Karpas-422 (cell line): Measurements from ENCODE around the gene BRCA1. TPM values are rescaled to one million over a fixed set of nuclear protein-coding genes. Genes with fewer than 3 reads are reported as not detected.
A peak's percentile ranks its signal among the peaks of the same experiment; 100 is the strongest.

Experiments used
- DNase-seq: peaks from one replicate; pipeline ENCODE4 v3.0.0-alpha.2; 2015
- H2AFZ ChIP-seq: fragments of 200-600 bp; sonication (generic); 2 replicates; pipeline ENCODE4 v1.6.1; 2014; ENCODE audit warnings: antibody characterized with exemption, low read length, mixed read lengths
- H3K27ac ChIP-seq: fragments of 200-600 bp; sonication (generic); 2 replicates; pipeline ENCODE4 v1.5.1; 2014; ENCODE audit warnings: mild to moderate bottlenecking, low read length, moderate library complexity
- H3K27me3 ChIP-seq: fragments of 200-600 bp; sonication (generic); 2 replicates; pipeline ENCODE4 v1.6.1; 2014; ENCODE audit warnings: low read length, mixed read lengths
- H3K36me3 ChIP-seq: fragments of 200-600 bp; sonication (generic); 2 replicates; pipeline ENCODE4 v1.6.1; 2014; ENCODE audit warnings: low read length, mixed read lengths; ENCODE audit not compliant: insufficient read depth
- H3K4me1 ChIP-seq: fragments of 200-600 bp; sonication (generic); 2 replicates; pipeline ENCODE4 v1.6.1; 2014; ENCODE audit warnings: mild to moderate bottlenecking, low read length, mixed read lengths
- H3K4me2 ChIP-seq: fragments of 200-600 bp; sonication (generic); 2 replicates; pipeline ENCODE4 v1.6.1; 2014; ENCODE audit warnings: low read length, low read depth, mild to moderate bottlenecking; ENCODE audit not compliant: poor library complexity, severe bottlenecking
- H3K4me3 ChIP-seq: fragments of 200-600 bp; sonication (generic); 2 replicates; pipeline ENCODE4 v1.5.1; 2014; ENCODE audit warnings: mild to moderate bottlenecking, antibody characterized with exemption, low read length, mixed read lengths
- H3K79me2 ChIP-seq: fragments of 200-600 bp; sonication (generic); 2 replicates; pipeline ENCODE4 v1.6.1; 2014; ENCODE audit warnings: mild to moderate bottlenecking, low read length, mixed read lengths
- H3K9ac ChIP-seq: fragments of 200-600 bp; sonication (generic); 2 replicates; pipeline ENCODE4 v1.6.0; 2014; ENCODE audit warnings: low read length
- H3K9me2 ChIP-seq: fragments of 200-600 bp; sonication (generic), shearing (Covaris generic); replicated peaks from 2 replicates; pipeline ENCODE4 v1.6.0; 2014; ENCODE audit warnings: mild to moderate bottlenecking, low read length, moderate library complexity; ENCODE audit not compliant: insufficient read depth
- H3K9me3 ChIP-seq: fragments of 300-700, 200-600 bp; sonication (generic); 2 replicates; pipeline ENCODE4 v1.6.1; 2014; ENCODE audit warnings: low read length, mixed read lengths
- H4K20me1 ChIP-seq: fragments of 200-600 bp; sonication (generic); 2 replicates; pipeline ENCODE4 v1.6.1; 2014; ENCODE audit warnings: mild to moderate bottlenecking, antibody characterized with exemption, low read length, low read depth; ENCODE audit not compliant: insufficient read depth
- total RNA-seq: library from RNA; depleted of rRNA; stranded (reverse); fragments of >200 nt; shearing (Covaris generic); gene quantifications from 2 replicates; pipeline ENCODE4 v1.2.3, GENCODE V29; 2014; ENCODE audit warnings: low replicate concordance

The BRCA1 gene
- total RNA-seq, 1 experiment from 2014 or later = 46.0 TPM

DNA sequence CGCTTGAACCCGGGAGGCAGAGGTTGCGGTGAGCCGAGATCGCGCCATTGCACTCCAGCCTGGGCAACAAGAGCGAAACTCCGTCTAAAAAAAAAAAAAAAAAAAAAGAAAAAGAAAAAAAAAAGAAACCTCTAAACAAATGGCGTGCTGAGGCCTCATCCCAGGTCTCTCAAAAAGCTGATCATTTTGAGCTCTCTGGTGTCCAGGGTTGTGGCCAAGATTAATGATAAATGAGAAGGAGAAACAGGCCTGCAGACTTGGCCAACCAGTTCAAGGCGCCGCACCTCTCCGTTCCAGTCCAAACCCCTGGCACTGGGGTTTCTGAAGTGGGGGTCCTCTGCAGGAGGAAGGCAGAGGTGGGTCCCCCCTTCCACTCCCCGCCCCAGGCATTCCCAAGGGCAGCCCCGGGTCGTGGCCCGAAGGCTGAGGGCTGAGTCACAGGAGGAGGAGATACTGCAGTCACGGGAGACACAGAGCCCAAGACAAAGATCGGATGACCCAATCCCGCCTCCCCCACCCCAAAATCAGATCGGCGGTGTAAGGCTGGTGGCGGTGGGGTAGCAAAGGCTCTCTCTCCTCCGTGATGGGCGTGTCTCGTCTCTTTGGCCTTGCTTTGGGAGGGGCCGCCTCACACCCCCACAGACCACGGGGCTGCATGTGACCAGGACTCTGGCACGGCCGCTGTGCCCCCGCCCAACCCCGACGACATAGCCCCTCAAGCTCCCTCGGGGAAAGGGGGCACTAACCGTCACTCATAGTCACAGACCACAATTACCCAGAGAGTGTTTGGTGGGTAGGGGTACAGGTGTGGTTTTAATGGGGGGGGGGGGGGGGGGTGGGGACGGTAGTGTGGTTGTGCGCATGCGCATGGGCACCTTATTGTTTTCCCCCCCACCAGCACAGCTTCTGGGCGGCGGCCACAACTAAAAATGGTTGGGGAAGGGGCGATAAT is 104.1 kb downstream of the BRCA1 start:
- peak overlapping the region; percentile 86 for H2AFZ ChIP-seq
- H3K36me3 ChIP-seq = no peaks in the 10 kb centered on the region
- peaks cover 13% of the 10 kb centered on the region; the same call in 1 of the 2 replicates for H3K79me2 ChIP-seq
- no peaks in the 10 kb centered on the region for H3K27me3 ChIP-seq
- peak overlapping the region; percentile 82 for H3K4me2 ChIP-seq
- H4K20me1 ChIP-seq = no peaks in the 10 kb centered on the region
- DNase-seq = peak; percentile 68
- H3K9me3 ChIP-seq = no peaks in the 10 kb centered on the region
- H3K9me2 ChIP-seq = no peaks in the 10 kb centered on the region
- H3K9ac ChIP-seq = peak overlapping the region; percentile 82
- H3K4me1 ChIP-seq = peaks cover 28% of the 10 kb centered on the region
- no peak overlapping the region for H3K27ac ChIP-seq
- H3K4me3 ChIP-seq = peak overlapping the region; percentile 84

DNA sequence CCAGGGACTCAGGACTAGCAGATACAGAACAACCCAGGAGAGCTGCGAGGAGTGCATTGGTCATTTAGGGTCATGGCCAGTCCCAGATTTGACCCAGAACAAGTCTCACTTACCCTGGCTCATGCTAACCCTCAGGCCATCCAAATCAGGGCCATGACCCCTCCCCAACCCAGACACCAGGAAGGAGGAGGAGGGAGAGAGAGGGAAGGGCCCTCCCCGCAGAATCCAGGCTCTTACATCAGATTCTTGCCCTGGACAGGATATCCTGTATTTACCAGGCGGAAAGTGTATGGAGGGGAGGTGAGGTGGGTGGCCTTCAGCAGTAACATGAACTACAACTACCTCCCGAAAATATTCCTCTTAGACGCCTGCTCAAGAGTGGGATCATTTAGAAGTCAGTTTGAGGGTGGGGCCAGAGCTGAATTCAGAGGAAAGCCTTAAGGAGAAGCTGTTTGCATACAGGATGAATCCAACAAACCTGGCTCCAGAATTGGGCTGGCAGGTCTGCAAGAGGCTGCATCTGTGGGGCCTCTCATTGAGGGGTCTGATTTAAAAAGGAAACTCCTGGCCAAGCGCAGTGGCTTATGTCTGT is 105.0 kb downstream of the BRCA1 start:
- Histone ChIP-seq H3K79me2 (peaks cover 13% of the 10 kb centered on the region; the same call in 1 of the 2 replicates), H3K4me1 (peaks cover 25% of the 10 kb centered on the region), H3K27ac (no peak overlapping the region), H3K9me3 (no peaks in the 10 kb centered on the region), H3K36me3 (no peaks in the 10 kb centered on the region), H4K20me1 (no peaks in the 10 kb centered on the region), H3K27me3 (no peaks in the 10 kb centered on the region), H3K4me2 (no peak overlapping the region), H3K9me2 (no peaks in the 10 kb centered on the region), H2AFZ (no peak overlapping the region), H3K4me3 (no peak overlapping the region), H3K9ac (no peak overlapping the region; the same call in 1 of the 2 replicates)
- DNase-seq = no peak

DNA sequence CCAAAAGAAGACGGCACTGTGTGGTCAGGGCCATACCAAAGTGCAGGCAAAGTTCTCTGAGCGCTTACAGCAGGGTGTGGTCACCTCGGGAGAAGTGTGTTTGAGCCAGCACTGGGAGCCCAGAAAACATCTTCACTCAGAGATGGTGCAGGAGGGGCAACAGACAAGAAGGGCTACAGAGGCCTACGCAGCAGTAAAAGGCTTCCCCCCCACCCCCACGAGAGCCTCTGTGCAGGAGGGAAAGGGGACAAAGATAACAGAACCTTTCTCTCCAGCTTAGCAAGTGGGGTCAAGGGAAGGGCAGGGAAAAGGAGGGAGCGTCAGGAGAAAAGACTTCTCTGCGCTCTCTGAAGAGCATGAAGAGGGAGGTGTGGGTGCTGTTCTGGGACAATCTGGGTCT is 105.7 kb downstream of the BRCA1 start:
- H3K79me2 ChIP-seq = peaks cover 13% of the 10 kb centered on the region; the same call in 1 of the 2 replicates
- H3K27ac ChIP-seq = no peak overlapping the region
- no peak overlapping the region for H3K9ac ChIP-seq
- no peaks in the 10 kb centered on the region for H3K9me3 ChIP-seq
- no peak overlapping the region for H3K4me3 ChIP-seq
- no peak overlapping the region for H2AFZ ChIP-seq
- DNase-seq = no peak
- no peaks in the 10 kb centered on the region for H3K27me3 ChIP-seq
- peaks cover 20% of the 10 kb centered on the region for H3K4me1 ChIP-seq
- H3K4me2 ChIP-seq = no peak overlapping the region
- H3K9me2 ChIP-seq = no peaks in the 10 kb centered on the region
- no peaks in the 10 kb centered on the region for H3K36me3 ChIP-seq
- no peaks in the 10 kb centered on the region for H4K20me1 ChIP-seq

DNA sequence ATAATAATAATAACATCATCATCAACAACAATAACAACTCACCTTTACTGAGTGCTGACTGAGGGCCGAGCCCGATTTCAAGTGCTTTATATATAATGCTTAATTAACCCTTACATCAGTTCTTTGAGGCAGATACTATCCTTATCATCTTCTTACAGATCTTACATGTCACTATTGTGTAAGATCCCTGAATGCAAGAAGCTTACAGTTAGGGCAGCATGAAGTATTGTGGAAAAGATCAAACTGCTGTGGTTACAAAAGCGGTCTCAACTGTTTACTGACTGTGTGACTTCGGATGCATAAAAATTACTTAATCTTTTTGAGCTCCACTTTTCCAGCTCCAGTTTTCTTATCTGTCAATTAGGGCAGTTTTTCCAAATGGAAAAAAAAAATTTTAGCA is 106.2 kb downstream of the BRCA1 start:
- H3K27me3 ChIP-seq = no peaks in the 10 kb centered on the region
- no peaks in the 10 kb centered on the region for H3K36me3 ChIP-seq
- peaks cover 13% of the 10 kb centered on the region; the same call in 1 of the 2 replicates for H3K79me2 ChIP-seq
- no peak for DNase-seq
- H3K27ac ChIP-seq = no peak overlapping the region
- H3K9ac ChIP-seq = no peak overlapping the region
- no peak overlapping the region for H3K4me2 ChIP-seq
- H3K9me2 ChIP-seq = no peaks in the 10 kb centered on the region
- peaks cover 18% of the 10 kb centered on the region for H3K4me1 ChIP-seq
- H3K9me3 ChIP-seq = no peaks in the 10 kb centered on the region
- no peaks in the 10 kb centered on the region for H4K20me1 ChIP-seq
- H3K4me3 ChIP-seq = no peak overlapping the region
- H2AFZ ChIP-seq = no peak overlapping the region

DNA sequence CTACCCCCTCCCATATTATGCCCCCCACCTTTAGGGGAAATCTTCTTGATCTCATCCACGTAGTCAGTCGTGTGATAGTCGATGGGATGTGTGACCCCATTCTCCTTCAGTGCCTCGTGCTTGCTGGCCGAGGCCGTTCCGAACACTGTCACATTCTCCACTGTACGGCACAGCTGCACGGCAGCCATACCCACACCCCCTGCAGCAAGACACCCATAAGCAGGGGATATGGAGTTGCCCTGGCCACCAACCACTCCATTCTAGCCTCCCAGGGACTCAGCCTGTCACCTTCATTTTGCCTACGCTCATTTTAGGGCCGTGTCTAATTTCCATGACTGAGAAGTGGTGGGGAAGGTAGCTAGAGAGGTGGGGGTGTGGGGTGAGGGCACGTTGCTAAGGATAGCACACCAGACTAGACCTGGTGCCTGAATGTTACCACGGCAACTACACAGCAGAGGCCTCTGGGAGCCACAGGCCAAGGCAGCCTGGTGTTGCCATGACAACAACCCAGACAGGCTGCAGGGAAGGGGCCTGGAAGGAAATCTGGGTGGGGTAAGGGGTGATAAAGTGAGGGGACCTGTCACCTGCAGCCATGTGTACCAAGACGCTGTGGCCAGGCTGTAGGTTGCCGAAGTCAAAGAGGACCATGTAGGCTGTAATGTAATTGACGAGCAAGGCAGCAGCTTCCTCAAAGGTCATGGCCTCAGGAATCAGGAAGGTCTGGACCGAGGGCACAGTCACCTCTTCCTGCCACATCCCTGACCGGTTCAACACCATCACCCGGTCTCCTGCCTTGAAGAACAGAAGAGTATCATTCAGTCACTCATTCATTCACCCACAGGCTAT is 106.9 kb downstream of the BRCA1 start:
- Histone ChIP-seq H3K9me2 (no peaks in the 10 kb centered on the region), H3K4me2 (peak overlapping the region; percentile 8), H4K20me1 (no peaks in the 10 kb centered on the region), H3K4me3 (no peak overlapping the region), H2AFZ (no peak overlapping the region), H3K9ac (no peak overlapping the region), H3K9me3 (no peaks in the 10 kb centered on the region), H3K79me2 (peaks cover 13% of the 10 kb centered on the region; the same call in 1 of the 2 replicates), H3K27ac (no peak overlapping the region), H3K27me3 (no peaks in the 10 kb centered on the region), H3K4me1 (peaks cover 18% of the 10 kb centered on the region), H3K36me3 (no peaks in the 10 kb centered on the region)
- peak; percentile 72 for DNase-seq

DNA sequence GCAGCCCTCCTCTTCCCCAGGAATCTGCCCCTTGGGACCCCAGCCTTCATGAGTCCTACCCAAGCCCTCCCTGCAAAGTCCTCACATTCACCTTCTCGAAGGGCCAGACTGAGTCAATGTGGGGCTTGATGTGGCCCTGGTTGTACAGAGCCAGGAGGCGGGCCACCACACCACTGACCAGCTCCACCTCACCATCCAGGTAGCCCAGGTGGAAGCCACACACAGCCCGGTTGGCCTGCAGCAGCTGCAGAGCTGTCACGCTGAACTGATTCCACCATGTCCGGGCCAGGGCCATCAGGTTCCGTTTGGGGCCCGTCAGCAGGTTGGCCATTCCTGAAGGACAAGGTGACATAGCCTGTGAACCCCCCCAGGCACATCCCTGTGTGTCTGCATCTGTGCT is 108.9 kb downstream of the BRCA1 start:
- Histone ChIP-seq H3K36me3 (no peaks in the 10 kb centered on the region), H2AFZ (no peak overlapping the region), H3K9me3 (no peaks in the 10 kb centered on the region), H3K9ac (no peak overlapping the region), H4K20me1 (no peaks in the 10 kb centered on the region), H3K9me2 (no peaks in the 10 kb centered on the region), H3K4me1 (peaks cover 17% of the 10 kb centered on the region), H3K79me2 (peaks cover 13% of the 10 kb centered on the region; the same call in 1 of the 2 replicates), H3K27me3 (no peaks in the 10 kb centered on the region), H3K4me3 (no peak overlapping the region), H3K4me2 (no peak overlapping the region), H3K27ac (no peak overlapping the region)
- DNase-seq = no peak

DNA sequence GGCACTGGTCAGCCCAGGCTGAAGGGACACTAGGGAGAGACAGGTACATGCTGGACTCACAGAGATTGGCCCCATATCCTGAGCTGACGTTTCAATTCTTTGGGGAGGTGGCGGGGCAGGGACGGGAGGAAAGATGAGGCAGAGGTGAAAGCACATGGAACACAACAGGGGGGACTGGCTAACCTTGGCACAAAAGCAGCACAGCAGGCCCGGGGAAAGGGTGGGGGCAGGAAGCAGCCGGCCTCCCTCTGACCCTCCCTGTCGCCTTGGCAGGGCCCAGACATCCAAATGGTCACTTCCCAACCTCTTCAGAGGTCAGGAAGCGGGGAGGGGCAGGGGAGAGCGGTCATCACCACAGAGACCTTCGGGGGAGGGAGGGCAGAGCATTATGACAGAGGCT is 109.6 kb downstream of the BRCA1 start:
- no peaks in the 10 kb centered on the region for H3K9me2 ChIP-seq
- H3K27ac ChIP-seq = no peak overlapping the region
- H3K9ac ChIP-seq = no peak overlapping the region
- H2AFZ ChIP-seq = no peak overlapping the region
- H3K4me1 ChIP-seq = peaks cover 12% of the 10 kb centered on the region
- no peaks in the 10 kb centered on the region for H3K9me3 ChIP-seq
- no peaks in the 10 kb centered on the region for H3K36me3 ChIP-seq
- H3K4me3 ChIP-seq = no peak overlapping the region
- no peaks in the 10 kb centered on the region for H3K27me3 ChIP-seq
- peaks cover 10% of the 10 kb centered on the region; the same call in 1 of the 2 replicates for H3K79me2 ChIP-seq
- no peak overlapping the region for H3K4me2 ChIP-seq
- no peak for DNase-seq
- H4K20me1 ChIP-seq = no peaks in the 10 kb centered on the region
